K562 (cell line): ENCODE data around the gene TBL2. TPM values are rescaled to one million over a fixed set of nuclear protein-coding genes. Genes with fewer than 3 reads are reported as not detected.

Experiments
- ATF3 ChIP-seq, 2 experiments: fragments of 450-650 bp in 1 of 2; sonication (generic) in 1 of 2; formaldehyde crosslinking in 1 of 2; IDR thresholded peaks in 1 of 2; conservative IDR thresholded peaks in 1 of 2; 2 replicates each; pipeline versions ENCODE4 v1.6.1 to v1.8.1; 2016 to 2023; ENCODE audit warnings: mild to moderate bottlenecking in 2 of 2, moderate library complexity in 2 of 2, inconsistent platforms in 1 of 2, missing genetic modification reagents in 1 of 2
- BCOR ChIP-seq: fragments of 450-650 bp; IDR thresholded peaks from 2 replicates; pipeline ENCODE4 v1.6.1; 2016
- C11orf30 ChIP-seq: fragments of 450-650 bp; IDR thresholded peaks from 2 replicates; pipeline ENCODE4 v1.6.1; 2016; ENCODE audit warnings: low read depth, mild to moderate bottlenecking
- CREB1 ChIP-seq, 2 experiments: sonication (generic) in 1 of 2; formaldehyde crosslinking in 1 of 2; IDR thresholded peaks; 2 replicates each; pipeline versions ENCODE4 v1.6.1 to v1.8.0; 2012 to 2022; ENCODE audit warnings: inconsistent platforms in 1 of 2, mild to moderate bottlenecking in 1 of 2, missing genetic modification reagents in 1 of 2, moderate library complexity in 1 of 2
- CTBP1 ChIP-seq: fragments of 450-650 bp; IDR thresholded peaks from 2 replicates; pipeline ENCODE4 v1.6.1; 2016; ENCODE audit warnings: borderline replicate concordance
- CXXC5 ChIP-seq: fragments of 250-450 bp; sonication (Bioruptor Pico); IDR thresholded peaks from 2 replicates; pipeline ENCODE4 v1.8.0; 2022; ENCODE audit warnings: inconsistent platforms, mild to moderate bottlenecking, moderate library complexity
- ETS2 ChIP-seq: IDR thresholded peaks from 2 replicates; pipeline ENCODE4 v1.6.1; 2016; ENCODE audit warnings: borderline replicate concordance, missing genetic modification characterization, mild to moderate bottlenecking, moderate library complexity, missing compliant biosample characterization; ENCODE audit not compliant: poor library complexity, severe bottlenecking
- FOXM1 ChIP-seq, 2 experiments: fragments of 450-650 bp in 1 of 2; sonication (generic) in 1 of 2; formaldehyde crosslinking in 1 of 2; IDR thresholded peaks; 2 replicates each; pipeline versions ENCODE4 v1.6.1 to v1.9.0; 2017 to 2022; ENCODE audit warnings: low read depth in 2 of 2, mild to moderate bottlenecking in 2 of 2, missing genetic modification reagents in 1 of 2, moderate library complexity in 1 of 2
- FOXP1 ChIP-seq: sonication (generic); formaldehyde crosslinking; IDR thresholded peaks from 2 replicates; pipeline ENCODE4 v1.8.0; 2022; ENCODE audit warnings: mild to moderate bottlenecking, missing genetic modification reagents
- HNRNPK ChIP-seq: fragments of 200-400 bp; formaldehyde crosslinking; IDR thresholded peaks from one replicate; pipeline ENCODE4 v1.6.1; 2018; ENCODE audit warnings: mild to moderate bottlenecking, low read depth, low read length; ENCODE audit not compliant: poor library complexity, severe bottlenecking
- HNRNPL ChIP-seq: fragments of 200-400 bp; formaldehyde crosslinking; IDR thresholded peaks from 2 replicates; pipeline ENCODE4 v1.6.1; 2017; ENCODE audit warnings: low read depth, mild to moderate bottlenecking, low read length
- HSF4 ChIP-seq: fragments of 250-450 bp; sonication (Bioruptor Pico); IDR thresholded peaks from 2 replicates; pipeline ENCODE4 v2.1.2; 2022; ENCODE audit warnings: mild to moderate bottlenecking, moderate library complexity, borderline replicate concordance
- KDM1A ChIP-seq, 2 experiments: fragments of 450-650 bp; IDR thresholded peaks; 2 replicates each; pipeline ENCODE4 v1.6.1; 2016; ENCODE audit warnings: mild to moderate bottlenecking in 2 of 2
- MXD1 ChIP-seq: fragments of 250-450 bp; sonication (Bioruptor Pico); IDR thresholded peaks from 2 replicates; pipeline ENCODE4 v1.8.0; 2021; ENCODE audit warnings: borderline replicate concordance, mild to moderate bottlenecking, moderate library complexity; ENCODE audit not compliant: poor library complexity, severe bottlenecking
- RBM34 ChIP-seq: fragments of 200-400 bp; formaldehyde crosslinking; IDR thresholded peaks from 2 replicates; pipeline ENCODE4 v1.6.1; 2018; ENCODE audit warnings: low read length, borderline replicate concordance; ENCODE audit not compliant: insufficient read depth
- SETDB1 ChIP-seq: IDR thresholded peaks from one replicate; pipeline ENCODE4 v1.6.1; 2012; ENCODE audit warnings: low read length, control low read depth, inconsistent platforms
- SMARCC2 ChIP-seq: fragments of 450-650 bp; IDR thresholded peaks from 2 replicates; pipeline ENCODE4 v1.6.1; 2017; ENCODE audit warnings: antibody characterized with exemption, moderate library complexity, mild to moderate bottlenecking, low read depth
- TAF9B ChIP-seq: fragments of 450-650 bp; IDR thresholded peaks from 2 replicates; pipeline ENCODE4 v1.6.1; 2018; ENCODE audit warnings: mild to moderate bottlenecking; ENCODE audit not compliant: partially characterized antibody
- TEAD4 ChIP-seq, 2 experiments: sonication (generic) in 1 of 2; formaldehyde crosslinking in 1 of 2; IDR thresholded peaks; 2 replicates each; pipeline versions ENCODE4 v1.6.1 to v1.8.0; 2012 to 2022; ENCODE audit warnings: borderline replicate concordance in 1 of 2, inconsistent platforms in 1 of 2, low read length in 1 of 2, mild to moderate bottlenecking in 1 of 2, missing genetic modification reagents in 1 of 2
- ZBTB2 ChIP-seq: fragments of 450-650 bp; IDR thresholded peaks from 2 replicates; pipeline ENCODE4 v1.6.1; 2016; ENCODE audit warnings: antibody characterized with exemption
- ZFP1 ChIP-seq: fragments of 450-650 bp; formaldehyde crosslinking; IDR thresholded peaks from 2 replicates; pipeline ENCODE4 v1.4.0; 2020; ENCODE audit warnings: mild to moderate bottlenecking, mixed read lengths
- ZNF133 ChIP-seq: fragments of 250-450 bp; sonication (Bioruptor Pico); IDR thresholded peaks from 2 replicates; pipeline ENCODE4 v1.4.0; 2020; ENCODE audit warnings: mild to moderate bottlenecking
- ZNF41 ChIP-seq: fragments of 250-450 bp; sonication (Bioruptor Pico); conservative IDR thresholded peaks from 2 replicates; pipeline ENCODE4 v1.4.0; 2020; ENCODE audit warnings: mild to moderate bottlenecking
- ZNF830 ChIP-seq: fragments of 250-450 bp; sonication (Bioruptor Pico); IDR thresholded peaks from 2 replicates; pipeline ENCODE4 v1.5.0; 2021; ENCODE audit warnings: mild to moderate bottlenecking
- polyA plus RNA-seq, 8 experiments: library from polyadenylated mRNA; depleted of rRNA in 4 of 8; stranded (reverse) in 5 of 8; unstranded in 3 of 8; fragments of >200 nt; fragmentation: Nextera tagmentation in 2 of 8; fragmentation: Illumina TruSeq in 1 of 8; extraction: Ambion mirVana in 2 of 8; extraction: Trizol in 1 of 8; gene quantifications; 2 replicates each; pipeline versions ENCODE4 v1.2.1 to v1.2.3, GENCODE V29; 2011 to 2014; ENCODE audit warnings: inconsistent platforms in 1 of 8, missing spikeins in 1 of 8
- total RNA-seq, 7 experiments: library from RNA; depleted of rRNA in 6 of 7; stranded (reverse); fragments of >200 nt in 6 of 7; fragmentation: Illumina TruSeq in 2 of 7; extraction: Trizol in 2 of 7; gene quantifications; 2 replicates each; pipeline versions ENCODE4 v1.2.1 to v1.2.3, GENCODE V29; 2011 to 2021; ENCODE audit warnings: low replicate concordance in 1 of 7

Gene TBL2
- total and polyA plus RNA-seq, 9 of the 15 experiments (the other 6 are each of a cell fraction or from before 2014, with no cell fraction given) = 2.5 to 123 (median 49.2) TPM

GRCh38 chr7:73557397-73558257 lies 20.8 kb downstream of the TBL2 start, which contains the start of gene BCL7B (continued):
- peak; percentile 51 for TF ChIP-seq TEAD4 (IDR thresholded peaks at IDR 0.05; ENCODE audit: low read length)
- TF ChIP-seq TEAD4 (CRISPR knock-in tag; IDR thresholded peaks at IDR 0.05; ENCODE audit: borderline replicate concordance) = 0 out of 2 replicates have a peak, but pooled peaks have one; percentile 31
- no peak for TF ChIP-seq HSF4 (CRISPR knock-in tag)
- TF ChIP-seq TAF9B = no peak
- no peak for TF ChIP-seq HNRNPK
- peak; percentile 96 for TF ChIP-seq CXXC5 (CRISPR knock-in tag)
- TF ChIP-seq SETDB1 = no peak
- TF ChIP-seq HNRNPL = peak; percentile 19; the same call in 1 of the 2 replicates
- TF ChIP-seq MXD1 (CRISPR knock-in tag) = no peak
- TF ChIP-seq CTBP1 = peak; percentile 62
- peak; percentile 66 to 86 for TF ChIP-seq KDM1A (IDR thresholded peaks at IDR 0.05)
- TF ChIP-seq ATF3 (IDR thresholded peaks at IDR 0.05) = no peak
- TF ChIP-seq ATF3 (CRISPR knock-in tag; conservative IDR thresholded peaks at IDR 0.05) = 0 out of 2 replicates have a peak, but pooled peaks have one; percentile 44
- TF ChIP-seq FOXM1 (IDR thresholded peaks at IDR 0.05; ENCODE audit: low read depth) = no peak
- TF ChIP-seq FOXM1 (CRISPR knock-in tag; IDR thresholded peaks at IDR 0.05; ENCODE audit: low read depth) = 0 out of 2 replicates have a peak, but pooled peaks have one; percentile 37
- peak; percentile 1; the same call in 1 of the 2 replicates for TF ChIP-seq FOXP1 (CRISPR knock-in tag)
- TF ChIP-seq C11orf30 = peak; percentile 38
- no peak for TF ChIP-seq SMARCC2
- TF ChIP-seq ETS2 (tag) = no peak
- no peak for TF ChIP-seq RBM34
- TF ChIP-seq ZBTB2 = peak; percentile 68
- peak; percentile 89; the same call in 1 of the 2 replicates for TF ChIP-seq ZNF830 (CRISPR knock-in tag)
- 0 out of 2 replicates have a peak, but pooled peaks have one; percentile 64 for TF ChIP-seq ZNF133 (CRISPR knock-in tag)
- TF ChIP-seq CREB1 (IDR thresholded peaks at IDR 0.05) = no peak
- TF ChIP-seq CREB1 (CRISPR knock-in tag; IDR thresholded peaks at IDR 0.05) = 0 out of 2 replicates have a peak, but pooled peaks have one; percentile 12
- no peak for TF ChIP-seq ZFP1 (CRISPR knock-in tag)
- peak; percentile 95 for TF ChIP-seq BCOR
- TF ChIP-seq ZNF41 (CRISPR knock-in tag) = peak; percentile 45; the same call in 1 of the 2 replicates
